Measurements from ENCODE around the gene PARVB.

DNA sequence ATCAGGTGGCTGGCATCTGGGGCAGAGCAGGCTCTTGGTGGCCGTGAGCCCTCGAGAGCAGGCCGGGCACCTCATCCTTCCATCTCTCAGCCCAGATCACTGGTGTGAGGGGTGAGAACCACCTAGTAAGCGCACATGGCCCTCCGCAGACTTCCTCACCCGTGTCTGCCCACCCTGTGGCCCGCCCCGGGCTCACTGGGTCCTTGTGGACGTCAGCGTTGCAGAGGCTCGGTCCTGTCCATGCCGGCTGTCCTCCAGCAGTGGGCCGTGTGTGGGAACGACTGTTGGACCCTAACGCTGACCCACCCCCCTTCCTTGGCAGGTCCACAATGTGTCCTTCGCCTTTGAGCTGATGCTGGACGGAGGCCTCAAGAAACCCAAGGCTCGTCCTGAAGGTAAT is 139.4 kb downstream of the PARVB start:
- TF ChIP-seq, protein P1, sequence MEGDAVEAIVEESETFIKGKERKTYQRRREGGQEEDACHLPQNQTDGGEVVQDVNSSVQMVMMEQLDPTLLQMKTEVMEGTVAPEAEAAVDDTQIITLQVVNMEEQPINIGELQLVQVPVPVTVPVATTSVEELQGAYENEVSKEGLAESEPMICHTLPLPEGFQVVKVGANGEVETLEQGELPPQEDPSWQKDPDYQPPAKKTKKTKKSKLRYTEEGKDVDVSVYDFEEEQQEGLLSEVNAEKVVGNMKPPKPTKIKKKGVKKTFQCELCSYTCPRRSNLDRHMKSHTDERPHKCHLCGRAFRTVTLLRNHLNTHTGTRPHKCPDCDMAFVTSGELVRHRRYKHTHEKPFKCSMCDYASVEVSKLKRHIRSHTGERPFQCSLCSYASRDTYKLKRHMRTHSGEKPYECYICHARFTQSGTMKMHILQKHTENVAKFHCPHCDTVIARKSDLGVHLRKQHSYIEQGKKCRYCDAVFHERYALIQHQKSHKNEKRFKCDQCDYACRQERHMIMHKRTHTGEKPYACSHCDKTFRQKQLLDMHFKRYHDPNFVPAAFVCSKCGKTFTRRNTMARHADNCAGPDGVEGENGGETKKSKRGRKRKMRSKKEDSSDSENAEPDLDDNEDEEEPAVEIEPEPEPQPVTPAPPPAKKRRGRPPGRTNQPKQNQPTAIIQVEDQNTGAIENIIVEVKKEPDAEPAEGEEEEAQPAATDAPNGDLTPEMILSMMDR (IDR thresholded peaks at IDR 0.05), result no peak
- TF ChIP-seq POLR2A (IDR thresholded peaks at IDR 0.05), result no peak

Measured in body of pancreas (tissue), 4 donors.